GM12892 (cell line): ENCODE data around the gene RFXAP.

Experiments used
- POLR2AphosphoS5 ChIP-seq: IDR thresholded peaks from 2 replicates; pipeline ENCODE4 v1.6.1; 2011; ENCODE audit warnings: low read depth, low read length, control low read depth
- TAF1 ChIP-seq: IDR thresholded peaks from 2 replicates; pipeline ENCODE4 v1.6.1; 2011; ENCODE audit warnings: low read depth, mild to moderate bottlenecking, control low read depth, low read length, borderline replicate concordance

DNA sequence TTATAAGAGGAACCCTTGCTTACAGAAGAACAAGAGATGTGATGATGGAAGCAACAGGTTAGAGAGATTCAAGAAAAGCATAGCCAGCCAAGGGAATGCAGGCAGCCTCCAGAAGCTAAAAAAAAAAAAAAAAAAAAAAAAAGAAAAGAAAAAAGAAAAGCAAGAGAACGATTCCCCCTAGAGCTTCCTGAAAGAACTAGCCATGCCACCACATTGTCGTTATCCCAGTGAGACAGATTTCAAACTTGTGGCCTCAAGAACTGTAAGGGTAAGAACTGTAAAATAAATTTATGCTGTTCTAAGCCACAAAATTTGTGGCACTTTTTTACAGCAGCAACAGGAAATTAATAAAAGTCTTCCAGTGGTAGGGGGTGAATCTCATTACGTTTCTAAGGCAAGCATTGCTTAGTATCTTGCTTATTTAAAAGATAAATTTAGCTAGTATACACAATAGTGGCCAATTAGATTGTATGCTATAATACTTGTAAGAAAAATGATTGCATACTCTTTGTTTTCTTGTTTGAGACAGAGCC is 21.8 kb downstream of the RFXAP start:
- TF ChIP-seq POLR2AphosphoS5 = no peak
- no peak for TF ChIP-seq TAF1
